Smooth muscle cell (in vitro differentiated cells): ENCODE measurements around the gene SDK1. TPM values are rescaled to one million over a fixed set of nuclear protein-coding genes. Genes with fewer than 3 reads are reported as not detected.

Experiments used
- DNase-seq: peaks from one replicate; lab custom pipeline; 2025; ENCODE audit not compliant: unreplicated experiment; lab: John Stamatoyannopoulos, UW
- H2AFZ ChIP-seq: fragments of 200-600 bp; sonication (generic); 2 replicates; pipeline ENCODE4 v1.6.0; 2016; ENCODE audit warnings: antibody characterized with exemption, low read depth, mild to moderate bottlenecking
- H3F3A ChIP-seq: fragments of 200-600 bp; sonication (generic); 2 replicates; pipeline ENCODE4 v1.6.0; 2017; ENCODE audit warnings: antibody characterized with exemption, low read depth
- H3K27ac ChIP-seq: fragments of 200-600 bp; sonication (generic); 2 replicates; pipeline ENCODE4 v1.5.1; 2016; ENCODE audit warnings: low read depth, mild to moderate bottlenecking
- H3K27me3 ChIP-seq: fragments of 200-600 bp; sonication (generic); 2 replicates; pipeline ENCODE4 v1.6.1; 2016; ENCODE audit warnings: low read depth, mild to moderate bottlenecking
- H3K36me3 ChIP-seq: fragments of 200-600 bp; sonication (generic); 2 replicates; pipeline ENCODE4 v1.5.1; 2016; ENCODE audit warnings: low read depth
- H3K4me1 ChIP-seq: fragments of 200-600 bp; sonication (generic); 2 replicates; pipeline ENCODE4 v1.5.1; 2016; ENCODE audit warnings: low read depth
- H3K4me2 ChIP-seq: fragments of 200-600 bp; sonication (generic); 2 replicates; pipeline ENCODE4 v1.6.0; 2016; ENCODE audit warnings: mild to moderate bottlenecking
- H3K4me3 ChIP-seq: fragments of 200-600 bp; sonication (generic); 2 replicates; pipeline ENCODE4 v1.5.1; 2016; ENCODE audit warnings: mild to moderate bottlenecking
- H3K79me2 ChIP-seq: fragments of 200-600 bp; sonication (generic); 2 replicates; pipeline ENCODE4 v1.6.0; 2016; ENCODE audit warnings: low read depth, mild to moderate bottlenecking
- H3K9ac ChIP-seq: fragments of 200-600 bp; sonication (generic); 2 replicates; pipeline ENCODE4 v1.6.0; 2016; ENCODE audit warnings: low read depth
- H3K9me3 ChIP-seq: fragments of 200-600 bp; sonication (generic); replicated peaks from 2 replicates; pipeline ENCODE4 v1.5.1; 2016; ENCODE audit warnings: low read depth
- H4K20me1 ChIP-seq: fragments of 200-600 bp; sonication (generic); 2 replicates; pipeline ENCODE4 v1.6.0; 2016; ENCODE audit warnings: low read depth
- CTCF ChIP-seq: fragments of 200-600 bp; sonication (generic); IDR thresholded peaks from 2 replicates; pipeline ENCODE4 v1.5.1; 2017; ENCODE audit warnings: borderline replicate concordance, mild to moderate bottlenecking, antibody characterized with exemption; ENCODE audit not compliant: insufficient read depth, poor library complexity, severe bottlenecking
- WGBS: methylation state at CpG from one replicate; pipeline ENCODE4 v1.1.7; 2016; ENCODE audit warnings: low lambda C conversion rate; 5-methylcytosine and 5-hydroxymethylcytosine counted together
- polyA plus RNA-seq: library from polyadenylated mRNA; unstranded; fragments of >200 nt; fragmentation: Nextera tagmentation; extraction: Ambion mirVana; gene quantifications from 2 replicates; pipeline ENCODE4 v1.2.1, GENCODE V29; 2016
- total RNA-seq: library from RNA; depleted of rRNA; stranded (reverse); fragments of >200 nt; gene quantifications from 2 replicates; pipeline ENCODE4 v1.2.3, GENCODE V29; 2014

SDK1 gene
- total and polyA plus RNA-seq, 2 experiments from 2014 or later, result 1.1 to 2.5 TPM

GRCh38 chr7:3739983-3740382 lies 438.9 kb downstream of the SDK1 start:
- Histone ChIP-seq H3K9me3 (peaks cover 11% of the 10 kb centered on the region), H3K4me3 (no peak overlapping the region), H3F3A (no peaks in the 10 kb centered on the region)

GRCh38 chr7:3747467-3747866 lies 446.4 kb downstream of the SDK1 start:
- Histone ChIP-seq H4K20me1 (no peaks in the 10 kb centered on the region), H3F3A (no peaks in the 10 kb centered on the region), H3K27me3 (no peaks in the 10 kb centered on the region), H3K4me3 (no peak overlapping the region), H3K9me3 (no peaks in the 10 kb centered on the region), H3K79me2 (no peaks in the 10 kb centered on the region), H3K4me1 (no peaks in the 10 kb centered on the region), H3K9ac (no peak overlapping the region), H3K4me2 (no peak overlapping the region), H3K36me3 (no peaks in the 10 kb centered on the region), H3K27ac (no peak overlapping the region), H2AFZ (no peak overlapping the region)
- WGBS, result 88% methylated on average over 2 of the region's 2 CpGs
- no peak for TF ChIP-seq CTCF
- DNase-seq, result no peak

More at GRCh38 chr7:3739983-3740382, 438.9 kb downstream of the SDK1 start:
- Histone ChIP-seq H3K9ac (no peak overlapping the region), H3K36me3 (no peaks in the 10 kb centered on the region), H3K27me3 (no peaks in the 10 kb centered on the region), H3K27ac (no peak overlapping the region), H3K4me2 (no peak overlapping the region), H3K4me1 (no peaks in the 10 kb centered on the region), H4K20me1 (no peaks in the 10 kb centered on the region), H3K79me2 (no peaks in the 10 kb centered on the region), H2AFZ (no peak overlapping the region)
- DNase-seq, result no peak
- TF ChIP-seq CTCF, result no peak
- 92% methylated on average over 2 of the region's 2 CpGs for WGBS

GRCh38 chr7:3748389-3748788 lies 447.3 kb downstream of the SDK1 start:
- H3K4me2 ChIP-seq, result no peak overlapping the region
- H2AFZ ChIP-seq, result no peak overlapping the region
- no peaks in the 10 kb centered on the region for H3K4me1 ChIP-seq
- no peaks in the 10 kb centered on the region for H3F3A ChIP-seq
- no peak overlapping the region for H3K4me3 ChIP-seq
- H3K9me3 ChIP-seq, result no peaks in the 10 kb centered on the region
- no peaks in the 10 kb centered on the region for H3K27me3 ChIP-seq
- no peaks in the 10 kb centered on the region for H3K79me2 ChIP-seq
- no peak overlapping the region for H3K9ac ChIP-seq
- H3K36me3 ChIP-seq, result no peaks in the 10 kb centered on the region
- H4K20me1 ChIP-seq, result no peaks in the 10 kb centered on the region
- 92% methylated on average over 2 of the region's 2 CpGs for WGBS
- TF ChIP-seq CTCF, result no peak
- DNase-seq, result no peak
- no peak overlapping the region for H3K27ac ChIP-seq

- H3K4me2 ChIP-seq, result no peak overlapping the region
- H3K36me3 ChIP-seq, result no peaks in the 10 kb centered on the region
- DNase-seq, result no peak
- H3K9me3 ChIP-seq, result no peaks in the 10 kb centered on the region
- H4K20me1 ChIP-seq, result no peaks in the 10 kb centered on the region
- H3K9ac ChIP-seq, result no peak overlapping the region
- no peak for TF ChIP-seq CTCF
- H3F3A ChIP-seq, result no peaks in the 10 kb centered on the region
- H3K4me1 ChIP-seq, result no peaks in the 10 kb centered on the region
- no peak overlapping the region for H3K4me3 ChIP-seq
- no peak overlapping the region for H2AFZ ChIP-seq
- 94% methylated on average over 1 of the region's 1 CpG for WGBS
- no peaks in the 10 kb centered on the region for H3K27me3 ChIP-seq
- no peak overlapping the region for H3K27ac ChIP-seq
- H3K79me2 ChIP-seq, result no peaks in the 10 kb centered on the region
Measured at GRCh38 chr7:3753868-3754267, 452.8 kb downstream of the SDK1 start.
